CD4-positive, alpha-beta T cell treated with Interferon gamma for 1 hour (primary cell): ENCODE results near the gene FAM193B.
"Not testable (repeated sequence)": the region's sequence is repeated elsewhere in the genome, so short reads cannot be mapped to it uniquely, and the experiment has no call there.

ENCODE experiments used
- DNase-seq: peaks from one replicate; pipeline ENCODE4 v3.0.0-alpha.2; 2020

FAM193B gene

GRCh38 chr5:177575488-177575887 lies 21.1 kb upstream of the FAM193B start:
- DNase-seq: no peak

GRCh38 chr5:177569894-177570293 lies 15.5 kb upstream of the FAM193B start:
- no peak for DNase-seq

GRCh38 chr5:177568326-177568725 lies 14.0 kb upstream of the FAM193B start:
- no peak for DNase-seq

- DNase-seq: no peak
Measured at GRCh38 chr5:177565046-177565445, 10.7 kb upstream of the FAM193B start.

GRCh38 chr5:177559446-177559941 lies 5.1 kb upstream of the FAM193B start:
- not testable (repeated sequence) for DNase-seq

GRCh38 chr5:177557796-177558195 lies 3.4 kb upstream of the FAM193B start:
- DNase-seq: no peak

- no peak for DNase-seq
Measured at GRCh38 chr5:177557041-177557647, 2.8 kb upstream of the FAM193B start.

GRCh38 chr5:177555665-177556064 lies 1.3 kb upstream of the FAM193B start:
- DNase-seq: no peak

GRCh38 chr5:177555228-177555627 lies 865 bp upstream of the FAM193B start:
- no peak for DNase-seq

GRCh38 chr5:177553671-177554429 lies 513 bp downstream of the FAM193B start:
- no peak for DNase-seq

GRCh38 chr5:177552839-177553455 lies 1.4 kb downstream of the FAM193B start:
- no peak for DNase-seq

GRCh38 chr5:177550122-177550521 lies 4.2 kb downstream of the FAM193B start:
- no peak for DNase-seq

GRCh38 chr5:177548495-177548894 lies 5.9 kb downstream of the FAM193B start:
- DNase-seq: no peak

- DNase-seq: no peak
Measured at GRCh38 chr5:177547736-177548135, 6.6 kb downstream of the FAM193B start.

GRCh38 chr5:177546258-177546741 lies 8.1 kb downstream of the FAM193B start:
- no peak for DNase-seq

- DNase-seq: peak; percentile 38
Measured at GRCh38 chr5:177545487-177546257, 8.7 kb downstream of the FAM193B start.

- DNase-seq: no peak
Measured at GRCh38 chr5:177542816-177543465, 11.4 kb downstream of the FAM193B start.

GRCh38 chr5:177540438-177540837 lies 13.9 kb downstream of the FAM193B start:
- DNase-seq: no peak

- DNase-seq: no peak
Measured at GRCh38 chr5:177539411-177539810, 15.0 kb downstream of the FAM193B start.

- DNase-seq: no peak
Measured at GRCh38 chr5:177538876-177539275, 15.5 kb downstream of the FAM193B start.

- no peak for DNase-seq
Measured at GRCh38 chr5:177537389-177538361, 16.7 kb downstream of the FAM193B start.
